GF-D8 (cell line): ENCODE results near the gene SUPT6H.

Experiments used
- DNase-seq: peaks from one replicate; lab custom pipeline; 2025; lab: John Stamatoyannopoulos, UW

The SUPT6H gene

DNA sequence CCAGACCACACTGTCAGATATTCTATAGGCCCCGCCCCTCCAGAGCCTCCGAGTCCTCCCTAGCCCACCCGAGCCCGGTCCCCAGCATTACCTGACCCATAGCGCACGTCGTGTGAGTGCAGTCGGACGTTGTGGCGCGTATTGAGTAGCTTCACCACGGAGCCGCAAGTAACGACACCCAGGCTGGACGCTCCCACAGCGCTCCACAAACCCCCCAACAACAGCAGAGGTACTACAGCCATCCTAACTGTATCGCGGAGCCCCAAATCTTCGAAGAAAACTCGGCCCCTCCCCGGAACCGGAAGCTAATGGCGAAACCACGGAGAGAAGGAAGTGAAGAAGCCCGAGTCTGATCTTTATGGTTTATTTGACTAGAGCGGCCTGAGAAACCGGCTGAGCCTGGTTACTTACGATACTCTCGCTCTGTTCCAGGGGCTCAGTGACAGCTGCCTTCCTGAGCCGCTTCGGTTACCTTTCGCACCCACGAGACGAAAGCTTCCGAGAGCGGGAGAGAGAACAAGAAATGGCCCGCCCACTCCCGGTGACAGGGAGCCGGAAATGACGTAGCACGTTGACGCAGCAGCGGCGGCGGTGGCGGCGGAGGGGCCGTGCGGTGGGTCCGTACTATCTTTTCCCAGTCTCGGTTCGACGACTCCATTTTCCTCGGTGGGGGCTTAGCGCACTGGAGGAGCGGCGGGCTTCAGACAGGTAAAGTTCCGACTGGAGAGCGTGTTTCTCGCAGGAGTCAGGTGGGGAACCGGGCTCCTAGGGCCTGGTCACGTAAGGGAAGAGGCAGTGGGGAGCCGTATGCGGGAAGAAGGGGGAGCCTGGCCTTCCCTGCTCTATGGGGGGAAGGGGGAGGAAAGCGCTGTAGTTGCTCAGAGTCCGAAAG lies at the start of gene SUPT6H, which contains the start of gene SDF2:
TSS of gene SUPT6H (plus strand) at position 571 of the 892 bp plus-strand sequence. CDS start 11,197 bp downstream, outside the sequence.
TSS of gene SDF2 (minus strand) at position 272 of the 892 bp plus-strand sequence. CDS start at position 242, 30 bp downstream.
- DNase-seq, result peak; percentile 51

DNA sequence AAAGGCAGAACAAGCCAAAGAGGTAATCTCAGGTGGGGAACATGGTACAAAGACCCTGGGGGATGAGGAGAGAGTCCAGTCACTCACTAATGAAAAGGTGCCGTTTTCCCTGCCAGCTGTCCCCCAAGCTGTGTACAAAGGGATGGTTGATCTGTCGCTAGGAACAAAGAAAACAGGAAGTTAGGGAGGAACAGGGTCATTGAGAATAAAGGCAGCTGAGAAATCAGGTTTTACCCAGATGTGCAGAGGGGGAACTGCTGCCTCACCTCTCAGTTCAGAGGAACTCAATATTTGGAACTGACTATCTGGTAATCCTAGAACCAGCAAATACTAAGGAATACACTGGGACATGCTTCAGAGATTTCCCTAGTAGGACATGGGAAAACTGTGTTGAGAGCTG lies 49.5 kb upstream of the SUPT6H start:
- DNase-seq, result no peak

DNA sequence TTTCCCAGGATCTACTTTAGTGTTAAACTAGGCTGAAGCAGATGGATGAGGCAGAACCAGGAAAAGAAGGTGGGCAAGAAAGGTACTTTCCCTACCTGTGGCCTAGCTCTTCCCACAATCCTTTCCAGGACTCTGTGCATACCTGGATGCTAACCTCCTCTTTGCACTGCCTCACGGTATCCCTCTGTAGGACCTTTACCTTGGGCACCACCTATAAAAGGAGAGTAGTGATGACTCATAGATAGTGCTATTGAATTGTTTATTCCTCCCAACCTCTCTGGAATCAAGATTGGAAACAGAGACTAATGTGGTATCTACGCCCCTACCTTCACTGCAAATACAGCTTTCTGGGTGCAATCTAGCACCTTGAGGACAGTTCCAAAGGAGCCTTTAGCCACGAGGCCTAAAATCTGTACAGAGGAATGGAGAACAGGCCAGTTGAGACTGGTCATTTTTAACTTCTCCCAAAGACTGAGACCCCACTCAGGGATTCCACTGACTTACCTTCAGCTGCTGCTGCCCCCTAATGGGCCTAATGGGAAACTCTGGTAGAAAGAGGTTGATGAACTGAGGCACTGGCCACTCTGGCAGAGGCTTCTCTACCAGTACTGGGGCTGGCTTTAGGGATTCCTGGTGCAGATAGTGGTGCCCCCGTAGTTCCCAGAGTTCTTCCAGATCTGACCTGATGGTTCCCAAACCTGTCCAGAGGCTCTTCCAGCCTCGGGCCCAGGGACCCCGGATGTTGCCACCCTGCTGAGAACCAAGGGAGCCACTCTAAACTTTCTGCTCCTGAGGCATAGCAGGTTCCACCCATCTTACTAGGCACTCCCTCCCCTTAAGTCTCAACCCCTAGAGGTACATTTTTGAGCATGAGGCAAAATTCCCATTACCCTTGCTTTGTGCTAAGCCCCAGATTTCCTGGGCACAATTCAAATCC lies 48.8 kb upstream of the SUPT6H start:
- DNase-seq, result no peak

DNA sequence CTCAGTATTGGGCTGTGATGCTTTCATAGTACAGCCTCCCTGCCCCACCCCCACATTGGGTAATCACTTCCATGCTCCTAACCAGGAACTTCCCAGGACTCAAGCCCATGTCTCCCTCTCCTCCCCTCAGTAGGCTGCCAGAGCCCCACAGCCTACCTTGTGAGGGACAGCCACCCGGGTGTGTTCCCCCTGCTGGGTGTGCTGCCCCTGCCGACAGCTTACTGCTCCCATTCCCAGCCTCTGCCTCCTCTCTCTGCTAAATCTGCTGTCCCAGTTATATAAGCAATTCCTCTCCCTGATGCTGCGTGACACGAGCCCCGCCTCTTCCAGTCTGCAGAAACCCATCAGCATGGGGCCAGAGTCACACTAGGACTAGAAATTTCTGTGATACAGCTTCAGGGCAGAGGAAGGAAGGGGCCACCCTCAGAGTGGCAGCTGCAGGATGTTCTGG lies 48.0 kb upstream of the SUPT6H start, which contains the start of gene RSKR:
TSS of gene RSKR (minus strand) at position 255 of the 451 bp plus-strand sequence. CDS start at position 231, 24 bp downstream.
- DNase-seq, result no peak

DNA sequence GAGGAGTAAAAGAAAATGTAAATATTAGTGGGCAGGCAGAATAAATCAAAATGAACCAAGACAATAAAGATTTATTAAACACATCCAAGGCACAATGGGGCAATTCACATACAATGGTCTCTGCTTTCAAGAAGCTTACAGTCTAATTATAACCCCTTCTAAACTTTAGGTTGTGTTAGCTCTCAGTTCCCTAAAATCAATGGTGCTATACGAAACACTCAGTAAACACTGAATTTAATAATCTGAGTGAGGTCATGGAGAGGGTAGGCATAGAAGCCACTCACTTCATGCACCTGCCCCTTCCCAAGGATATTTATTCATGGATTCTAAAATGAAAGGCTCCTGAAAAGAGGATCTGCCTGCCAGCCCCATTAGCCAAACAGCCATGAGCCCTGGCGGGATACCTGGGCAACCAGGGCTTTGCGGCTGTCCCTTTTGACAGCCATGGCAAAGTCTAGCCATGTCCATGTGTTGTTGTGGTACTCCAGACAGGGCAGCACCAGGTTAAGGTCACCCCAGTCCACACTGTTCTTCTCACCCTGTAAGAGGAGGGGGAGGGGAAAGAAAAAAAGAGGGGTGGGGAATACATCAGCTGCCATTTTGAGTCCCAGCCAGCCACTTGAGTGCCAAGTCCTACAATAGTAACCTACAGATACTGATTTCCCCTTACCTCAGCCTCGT lies 46.6 kb upstream of the SUPT6H start:
- DNase-seq, result no peak

DNA sequence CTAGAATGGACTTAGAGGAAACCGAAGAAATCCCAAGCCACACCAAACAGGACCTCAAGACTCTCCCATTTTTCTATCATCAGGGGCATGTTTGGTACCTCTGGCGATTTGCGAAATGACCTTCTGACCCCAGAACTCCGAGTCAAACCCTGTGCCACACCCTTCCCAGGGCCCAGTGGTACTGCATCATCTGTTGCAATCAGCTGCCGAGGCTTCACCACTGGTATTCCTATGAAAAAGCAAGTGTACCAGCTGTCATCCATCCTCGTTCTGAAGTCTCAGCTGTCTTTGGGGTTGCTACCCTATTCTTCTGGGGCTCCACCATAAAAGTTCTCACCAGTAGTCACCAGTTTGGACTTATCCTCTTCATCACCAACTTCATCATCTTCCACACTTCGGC lies 45.7 kb upstream of the SUPT6H start:
- DNase-seq, result no peak

DNA sequence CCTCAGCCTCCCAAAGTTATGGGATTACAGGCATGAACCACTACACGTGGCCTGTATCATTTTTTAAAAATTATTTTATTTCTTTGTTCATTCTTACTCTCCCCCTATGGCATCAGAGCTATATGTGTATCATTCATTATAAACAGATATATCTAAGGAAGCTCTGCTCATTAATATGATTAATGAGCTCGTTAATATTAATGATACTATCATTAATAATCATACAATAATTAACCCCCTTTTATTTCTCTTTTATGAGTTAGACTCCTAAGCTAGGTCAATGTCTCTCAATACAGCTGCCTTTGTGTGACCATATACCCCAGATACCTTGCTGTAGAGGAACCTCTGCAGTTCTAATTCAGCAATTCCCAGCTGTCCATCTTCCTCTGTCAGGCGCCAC lies 43.5 kb upstream of the SUPT6H start:
- no peak for DNase-seq

DNA sequence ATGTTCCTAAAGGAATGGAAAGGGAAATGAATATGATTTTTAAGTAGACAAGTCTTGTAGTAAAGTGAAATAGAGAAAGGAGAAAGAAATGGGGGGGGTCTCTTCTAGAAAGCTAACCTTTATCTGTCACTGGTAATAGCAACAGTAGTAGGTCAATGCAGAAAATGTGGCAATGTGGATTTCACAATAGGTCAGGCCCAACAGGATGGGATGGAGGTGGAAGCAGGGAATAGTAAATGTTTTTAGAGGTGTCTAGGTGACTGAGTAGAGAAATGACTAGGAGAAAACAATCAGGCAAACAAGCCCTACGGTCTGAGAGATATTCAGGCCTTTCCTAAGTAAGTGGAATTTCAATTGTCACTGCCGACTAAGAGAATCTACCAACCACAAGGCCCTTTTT lies 42.0 kb upstream of the SUPT6H start:
- no peak for DNase-seq

DNA sequence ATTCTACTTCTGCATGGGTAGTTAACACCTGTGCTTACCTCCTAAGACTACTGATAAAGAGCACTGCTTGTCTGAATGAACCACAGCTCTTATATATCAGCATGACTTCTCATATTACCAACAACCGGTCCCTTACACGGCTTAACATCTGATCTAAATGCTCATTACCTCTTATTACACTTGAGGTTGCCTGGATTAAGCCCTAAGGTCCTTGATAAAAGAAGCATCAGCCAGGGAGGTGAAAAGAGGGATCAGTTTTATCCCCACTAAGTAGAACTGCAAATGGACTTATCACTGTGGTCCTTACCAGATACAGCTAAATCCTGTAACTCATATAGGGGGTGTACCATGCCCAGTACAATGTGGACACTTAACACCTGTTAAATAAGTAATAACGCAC lies 39.8 kb upstream of the SUPT6H start:
- DNase-seq, result no peak

DNA sequence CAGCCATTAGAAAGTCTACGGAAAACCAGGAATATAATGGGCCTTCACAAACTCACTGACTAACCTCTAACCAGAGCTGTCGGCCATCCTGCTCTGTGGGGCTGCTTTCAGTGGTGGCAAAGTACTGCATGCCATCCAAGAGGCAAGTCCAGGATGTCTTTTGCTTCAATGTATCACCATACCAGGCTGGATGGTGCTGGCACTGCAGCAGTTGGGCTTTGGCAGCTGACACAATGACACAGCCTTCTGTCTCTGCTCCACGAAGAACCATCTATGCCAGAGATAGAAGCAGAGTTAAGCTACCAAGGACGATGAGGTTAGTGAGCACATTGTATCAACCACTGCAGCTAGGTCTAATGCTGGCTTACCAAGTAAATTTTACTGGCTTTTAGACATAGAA lies 38.3 kb upstream of the SUPT6H start:
- no peak for DNase-seq

DNA sequence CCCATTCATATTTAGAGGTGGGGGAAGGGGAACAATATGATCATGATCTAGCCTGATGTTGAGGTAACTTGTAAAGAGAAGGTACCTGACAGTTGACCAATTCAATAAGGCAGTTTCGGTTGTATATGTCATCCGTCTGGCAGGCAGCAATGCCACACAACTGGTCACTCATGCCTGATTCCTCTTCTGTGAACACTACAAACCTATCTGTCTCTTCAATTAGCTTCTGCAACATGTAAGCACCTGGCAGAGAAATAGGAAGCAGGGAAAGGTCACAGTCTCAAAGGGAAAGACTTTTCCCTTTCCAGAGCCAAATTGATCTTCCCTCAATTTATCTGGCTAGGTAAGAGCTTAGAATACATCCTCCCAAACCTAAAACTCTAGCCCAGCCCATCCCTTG lies 37.9 kb upstream of the SUPT6H start:
- DNase-seq, result no peak

DNA sequence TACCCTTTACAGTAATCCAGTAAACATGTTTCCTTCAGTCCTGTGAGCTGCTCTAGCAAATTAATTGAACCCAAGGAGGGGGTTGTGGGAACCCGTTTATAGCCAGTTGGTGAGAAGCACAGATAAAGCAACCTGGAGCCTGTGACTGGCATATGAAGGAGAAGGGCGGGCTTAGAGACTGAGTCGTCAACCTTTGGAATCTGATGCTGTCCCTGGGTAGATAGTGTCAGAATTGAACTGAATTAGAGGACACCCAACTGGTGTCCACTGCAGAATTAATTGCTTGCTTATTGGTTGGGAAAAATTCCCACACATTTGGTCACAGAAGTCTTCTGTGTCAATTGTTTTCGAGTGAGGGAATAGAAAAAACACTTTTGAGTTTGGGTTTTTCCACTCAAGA lies 35.2 kb upstream of the SUPT6H start:
- no peak for DNase-seq

DNA sequence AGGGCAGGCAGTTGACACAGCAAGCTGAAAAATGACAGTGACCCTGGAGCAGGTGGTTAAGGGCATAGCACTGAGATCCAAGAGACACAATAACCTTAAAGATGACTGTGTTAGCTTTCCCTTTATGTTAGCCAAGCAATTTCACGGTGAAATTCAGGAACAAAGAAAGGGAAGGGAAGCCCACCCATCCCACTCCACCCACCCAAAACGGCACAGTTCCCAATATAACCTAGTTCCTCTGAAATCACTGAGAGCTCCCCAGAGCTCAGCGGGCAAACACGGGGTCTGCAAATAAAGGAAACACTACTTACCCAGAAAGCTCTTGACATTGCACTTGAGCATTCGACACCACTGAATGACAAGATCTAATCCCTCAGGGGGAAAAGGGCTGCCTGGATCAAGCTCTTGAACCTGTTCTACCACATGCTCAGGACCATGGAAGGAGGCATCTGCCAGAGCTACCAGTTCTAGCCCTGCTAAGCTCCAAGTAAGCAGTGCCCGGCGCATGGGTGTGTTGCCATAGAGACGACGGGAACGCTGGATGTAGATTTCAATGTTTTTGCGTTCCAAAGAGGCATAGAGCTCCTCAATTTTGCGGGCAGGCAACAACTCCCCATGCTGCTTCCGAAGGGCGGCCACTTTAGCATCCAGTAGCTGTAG lies 27.7 kb upstream of the SUPT6H start:
- DNase-seq, result no peak

DNA sequence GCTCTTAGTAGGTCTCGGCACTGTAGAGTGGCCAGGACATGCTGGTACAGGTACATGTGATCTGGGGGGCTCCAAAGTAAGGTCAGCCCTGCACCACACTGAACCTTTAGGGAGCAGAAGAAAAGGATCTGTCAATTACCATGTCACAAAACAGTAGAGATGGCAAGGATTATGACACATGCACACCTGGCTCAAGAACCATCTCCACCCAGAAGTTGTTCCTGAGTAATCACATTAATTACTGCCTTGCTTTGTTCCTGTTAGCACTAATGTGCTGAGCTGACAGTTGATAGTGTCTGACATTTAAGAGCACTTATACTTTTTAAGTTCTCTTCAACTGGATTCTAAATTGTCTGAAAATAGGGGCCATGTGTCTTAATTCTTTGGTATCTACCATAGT lies 26.5 kb upstream of the SUPT6H start:
- DNase-seq, result no peak

DNA sequence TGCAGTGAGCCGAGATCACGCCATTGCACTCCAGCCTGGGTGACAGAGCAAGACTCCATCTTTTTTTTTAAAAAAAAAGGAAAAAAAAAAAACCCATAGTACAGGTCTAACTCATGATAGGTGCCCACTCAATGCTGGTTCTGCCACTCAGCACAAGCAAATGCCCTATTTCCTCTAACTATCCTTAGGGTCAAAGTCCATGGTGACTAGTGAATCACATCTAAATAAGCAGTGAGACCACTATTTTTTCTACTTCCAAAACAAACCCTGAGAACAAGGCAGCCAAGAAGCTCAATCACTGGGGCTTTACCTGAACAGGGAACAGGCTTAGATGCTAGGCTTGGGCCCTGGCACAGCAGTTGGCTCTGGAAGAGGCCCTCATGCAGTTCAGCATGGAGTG lies 20.4 kb upstream of the SUPT6H start:
- no peak for DNase-seq

DNA sequence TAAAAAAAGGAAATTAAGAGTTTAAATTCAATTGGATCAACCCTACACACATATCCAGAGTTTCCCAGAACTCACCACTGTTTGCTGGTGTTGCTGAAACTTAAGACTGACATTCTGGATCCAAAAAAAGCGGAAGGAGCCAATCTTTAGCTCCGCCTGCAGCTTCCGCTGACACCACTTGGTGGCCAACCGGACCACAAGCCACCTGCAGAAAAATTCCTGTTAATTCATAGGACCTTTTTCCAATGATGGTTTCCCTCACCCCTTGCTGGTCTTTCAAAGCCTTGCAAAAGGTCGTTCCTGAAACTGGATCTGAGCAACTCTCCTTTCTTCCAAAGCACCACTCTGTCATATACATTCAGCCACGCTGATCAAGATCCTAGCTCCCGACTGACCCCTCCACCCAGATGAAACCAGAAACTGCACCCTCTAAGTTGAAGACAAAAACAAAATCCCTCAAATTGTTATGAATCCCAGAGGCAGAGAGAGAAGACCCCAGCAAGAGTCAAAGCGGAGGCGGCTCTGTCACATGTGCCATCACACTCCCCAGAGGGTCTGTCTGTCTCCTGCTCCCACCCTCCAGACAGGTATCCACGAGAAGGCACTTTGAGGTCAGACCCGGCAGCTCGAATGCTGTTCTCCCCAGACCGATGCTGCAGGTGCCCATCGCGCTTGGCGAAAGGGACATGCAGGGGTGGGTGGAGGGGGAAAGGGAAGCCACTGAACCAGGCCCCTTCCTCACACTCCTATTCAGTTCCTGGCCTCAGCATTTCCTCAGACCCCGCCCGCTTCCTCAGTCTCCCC lies 17.8 kb upstream of the SUPT6H start:
- peak; percentile 10 for DNase-seq

DNA sequence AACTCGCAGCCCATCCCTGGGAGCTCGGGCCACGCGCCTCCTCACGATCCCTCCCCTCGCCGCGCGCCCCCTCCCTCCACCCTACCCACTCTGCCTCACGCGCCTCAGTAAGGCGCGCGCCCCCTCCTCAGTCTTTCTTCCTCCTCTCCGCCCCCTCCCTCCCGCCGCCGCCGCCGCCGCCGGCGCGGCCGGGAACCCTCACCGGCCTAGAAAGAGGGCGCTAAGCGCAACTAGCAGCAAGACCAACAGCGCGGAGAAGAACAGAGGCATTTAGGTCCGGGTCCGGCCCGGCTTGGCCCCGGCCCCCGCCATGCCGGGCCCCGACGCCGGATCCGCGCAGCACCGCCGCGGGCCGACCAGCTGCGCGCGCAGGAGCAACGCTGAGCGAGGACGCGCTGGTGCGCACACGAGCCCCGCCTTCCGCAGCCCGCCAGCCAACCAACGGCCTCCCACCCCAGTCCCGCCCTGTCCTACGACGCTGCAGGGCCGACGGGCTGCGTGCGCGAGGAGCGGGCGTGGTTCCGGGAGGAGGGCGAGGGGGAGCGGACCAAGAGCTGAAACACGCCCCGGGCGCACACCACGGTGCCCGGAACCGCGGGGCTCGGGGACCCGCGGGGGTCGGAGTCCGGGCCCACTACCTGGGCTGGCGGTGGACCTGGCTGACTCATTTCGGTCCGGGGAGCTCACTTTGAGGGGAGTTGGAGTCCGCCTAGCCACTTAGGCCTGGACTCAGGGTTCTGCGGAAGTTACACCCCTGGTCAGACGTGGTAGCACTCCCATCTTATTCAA lies 17.0 kb upstream of the SUPT6H start, which contains the start of gene BLTP2:
TSS of gene BLTP2 (minus strand) at position 372 of the 789 bp plus-strand sequence. CDS start at position 270, 102 bp downstream.
- DNase-seq, result peak; percentile 57

DNA sequence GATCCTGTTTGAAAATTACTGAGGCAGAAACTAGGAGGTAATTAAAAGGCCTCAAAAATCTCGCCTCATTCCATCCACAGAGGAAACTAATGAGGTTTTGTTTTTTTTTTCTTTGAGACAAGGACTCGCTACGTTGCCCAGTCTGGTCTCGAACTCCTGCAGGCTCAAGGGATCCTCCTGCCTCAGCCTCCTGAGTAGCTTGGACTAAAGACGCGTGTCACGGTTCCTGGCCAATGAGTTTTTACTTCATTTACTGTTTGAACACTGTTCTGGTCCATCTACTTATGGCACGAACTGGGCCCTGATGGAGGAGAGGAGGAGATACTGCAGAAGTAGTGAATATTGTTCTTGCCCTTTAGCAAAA lies 16.4 kb upstream of the SUPT6H start:
- DNase-seq, result no peak

DNA sequence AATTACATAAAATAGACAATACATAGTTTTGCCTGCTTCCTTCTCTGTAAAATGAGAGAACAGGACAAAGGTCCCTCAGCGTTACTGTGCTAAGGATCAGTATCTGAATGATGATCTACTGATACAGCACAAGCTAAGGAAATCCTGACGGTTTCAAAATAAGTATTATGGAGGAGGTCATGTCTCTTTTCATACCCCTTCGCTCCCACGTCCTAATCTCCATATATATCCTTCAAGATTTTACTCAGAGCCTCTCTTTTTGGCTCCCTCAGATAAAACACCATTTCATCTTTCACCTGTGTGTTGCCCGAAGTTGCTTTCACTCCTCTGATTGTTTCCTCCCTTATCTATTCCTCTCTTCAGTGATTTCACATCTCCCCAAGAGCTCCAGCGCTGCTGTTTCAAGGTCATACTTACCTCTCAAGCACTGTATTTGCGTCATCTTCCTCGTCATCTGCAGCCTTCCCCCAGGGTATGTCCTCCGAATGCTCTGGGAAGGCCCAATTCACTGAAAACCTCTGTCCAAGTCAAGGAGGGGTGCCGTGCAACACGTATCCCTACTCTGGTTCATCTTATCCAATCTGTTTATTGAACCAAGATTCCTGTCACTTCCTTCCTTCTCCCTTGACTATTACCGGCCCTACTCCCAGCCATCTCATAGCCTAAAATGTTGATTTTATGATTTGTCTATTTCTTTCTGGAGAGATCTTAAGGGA lies 15.8 kb upstream of the SUPT6H start:
- no peak for DNase-seq
